ENCODE results near the gene ROBO1.

The ROBO1 gene

DNA sequence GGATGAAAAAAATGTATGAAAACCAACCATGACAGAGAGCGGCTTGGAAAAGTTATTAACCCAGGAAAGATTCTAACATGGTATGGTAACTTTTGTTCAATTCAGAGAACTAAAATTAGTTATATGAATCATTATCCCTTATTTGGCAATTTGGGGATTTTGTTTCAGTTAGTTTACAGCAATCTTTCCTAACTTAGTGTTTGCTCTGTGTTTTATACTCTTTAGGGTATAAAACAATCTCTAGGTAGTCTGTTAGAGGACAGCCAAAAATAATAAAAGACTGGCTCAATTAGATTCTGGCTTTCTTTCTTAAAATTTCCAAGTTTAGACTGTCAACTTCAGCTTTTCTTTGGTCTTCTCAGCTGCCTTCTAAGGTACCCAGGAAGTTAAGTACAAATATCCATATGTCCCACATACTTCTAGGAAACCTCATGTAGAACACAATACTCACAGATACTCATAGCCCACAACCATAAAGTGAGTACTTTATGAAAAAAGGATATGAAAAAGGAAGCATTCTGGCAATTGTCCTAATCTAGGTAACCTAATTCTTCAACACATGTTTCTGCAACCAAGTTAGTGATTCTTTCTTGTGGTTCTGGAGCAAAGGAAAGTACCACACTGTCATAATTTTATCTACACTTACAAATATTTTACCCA is 849.3 kb downstream of the ROBO1 start:
- TF ChIP-seq, protein P1, sequence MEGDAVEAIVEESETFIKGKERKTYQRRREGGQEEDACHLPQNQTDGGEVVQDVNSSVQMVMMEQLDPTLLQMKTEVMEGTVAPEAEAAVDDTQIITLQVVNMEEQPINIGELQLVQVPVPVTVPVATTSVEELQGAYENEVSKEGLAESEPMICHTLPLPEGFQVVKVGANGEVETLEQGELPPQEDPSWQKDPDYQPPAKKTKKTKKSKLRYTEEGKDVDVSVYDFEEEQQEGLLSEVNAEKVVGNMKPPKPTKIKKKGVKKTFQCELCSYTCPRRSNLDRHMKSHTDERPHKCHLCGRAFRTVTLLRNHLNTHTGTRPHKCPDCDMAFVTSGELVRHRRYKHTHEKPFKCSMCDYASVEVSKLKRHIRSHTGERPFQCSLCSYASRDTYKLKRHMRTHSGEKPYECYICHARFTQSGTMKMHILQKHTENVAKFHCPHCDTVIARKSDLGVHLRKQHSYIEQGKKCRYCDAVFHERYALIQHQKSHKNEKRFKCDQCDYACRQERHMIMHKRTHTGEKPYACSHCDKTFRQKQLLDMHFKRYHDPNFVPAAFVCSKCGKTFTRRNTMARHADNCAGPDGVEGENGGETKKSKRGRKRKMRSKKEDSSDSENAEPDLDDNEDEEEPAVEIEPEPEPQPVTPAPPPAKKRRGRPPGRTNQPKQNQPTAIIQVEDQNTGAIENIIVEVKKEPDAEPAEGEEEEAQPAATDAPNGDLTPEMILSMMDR (conservative IDR thresholded peaks at IDR 0.05; ENCODE audit: low read depth, low read length), result no peak
- DNase-seq (ENCODE audit: low read depth), result peak; percentile 57
- H3K4me3 ChIP-seq (ENCODE audit: low read depth, low read length), result no peak overlapping the region

GRCh38 chr3:78917536-78917935 is 850.3 kb downstream of the ROBO1 start:
- no peak overlapping the region for H3K4me3 ChIP-seq (ENCODE audit: low read depth, low read length)
- peak; percentile 32 for DNase-seq (ENCODE audit: low read depth)
- TF ChIP-seq, protein P1 (conservative IDR thresholded peaks at IDR 0.05; ENCODE audit: low read depth, low read length), result no peak

- DNase-seq (ENCODE audit: low read depth), result no peak
- no peak overlapping the region for H3K4me3 ChIP-seq (ENCODE audit: low read depth, low read length)
- TF ChIP-seq, protein P1 (conservative IDR thresholded peaks at IDR 0.05; ENCODE audit: low read depth, low read length), result no peak
Measured at GRCh38 chr3:78913711-78914110, 854.1 kb downstream of the ROBO1 start.

GRCh38 chr3:78912687-78913086 is 855.1 kb downstream of the ROBO1 start:
- H3K4me3 ChIP-seq (ENCODE audit: low read depth, low read length), result no peak overlapping the region
- DNase-seq (ENCODE audit: low read depth), result no peak
- TF ChIP-seq, protein P1 (conservative IDR thresholded peaks at IDR 0.05; ENCODE audit: low read depth, low read length), result no peak

- no peak overlapping the region for H3K4me3 ChIP-seq (ENCODE audit: low read depth, low read length)
- TF ChIP-seq, protein P1 (conservative IDR thresholded peaks at IDR 0.05; ENCODE audit: low read depth, low read length), result no peak
- no peak for DNase-seq (ENCODE audit: low read depth)
Measured at GRCh38 chr3:78912259-78912658, 855.5 kb downstream of the ROBO1 start.

GRCh38 chr3:78911394-78911793 is 856.4 kb downstream of the ROBO1 start:
- DNase-seq (ENCODE audit: low read depth), result no peak
- TF ChIP-seq, protein P1 (conservative IDR thresholded peaks at IDR 0.05; ENCODE audit: low read depth, low read length), result no peak
- no peak overlapping the region for H3K4me3 ChIP-seq (ENCODE audit: low read depth, low read length)

- TF ChIP-seq, protein P1 (conservative IDR thresholded peaks at IDR 0.05; ENCODE audit: low read depth, low read length), result no peak
- no peak overlapping the region for H3K4me3 ChIP-seq (ENCODE audit: low read depth, low read length)
- peak; percentile 54 for DNase-seq (ENCODE audit: low read depth)
Measured at GRCh38 chr3:78908236-78908635, 859.6 kb downstream of the ROBO1 start.
